Measurements from ENCODE around the gene OAF. TPM values are rescaled to one million over a fixed set of nuclear protein-coding genes. Genes with fewer than 3 reads are reported as not detected.

Gene OAF
- total RNA-seq, 2 donors from 2014 or later, result 44.1 to 82.6 TPM

DNA sequence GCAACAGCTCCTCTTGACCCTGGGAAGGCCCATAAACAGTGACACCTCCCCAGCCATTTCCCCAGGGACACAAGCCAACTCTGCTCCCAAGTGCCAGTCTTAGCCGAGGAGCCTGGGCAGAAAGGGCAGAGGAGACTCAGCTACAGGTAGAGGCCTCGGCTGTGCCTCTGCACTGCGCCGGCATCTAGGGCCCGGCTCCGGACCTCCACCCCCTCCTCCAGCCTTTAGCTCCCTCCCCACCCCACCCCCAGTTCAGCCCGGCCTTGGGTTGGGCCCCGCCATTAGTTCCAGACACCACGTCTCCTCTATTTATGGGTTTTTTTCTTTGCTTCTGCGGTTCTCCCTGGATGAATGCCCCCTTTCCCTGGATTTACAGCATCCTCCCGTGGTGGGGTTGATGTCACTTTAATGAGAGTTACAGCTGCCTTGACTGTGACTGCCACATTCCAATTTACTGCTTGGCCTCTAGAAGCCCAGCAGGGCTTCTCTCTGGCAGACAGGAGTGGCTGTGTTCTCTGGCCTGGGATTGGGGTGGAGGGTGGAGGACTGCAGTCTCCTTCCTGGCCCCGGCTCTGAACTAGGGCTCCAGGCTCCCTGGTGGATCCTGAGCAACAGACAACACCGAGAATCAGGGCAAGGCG is 13.5 kb upstream of the OAF start:
- DNase-seq (ENCODE audit: low spot score), result peak; percentile 78
- intact Hi-C loops (cut with DNase I), result no loop called here

DNA sequence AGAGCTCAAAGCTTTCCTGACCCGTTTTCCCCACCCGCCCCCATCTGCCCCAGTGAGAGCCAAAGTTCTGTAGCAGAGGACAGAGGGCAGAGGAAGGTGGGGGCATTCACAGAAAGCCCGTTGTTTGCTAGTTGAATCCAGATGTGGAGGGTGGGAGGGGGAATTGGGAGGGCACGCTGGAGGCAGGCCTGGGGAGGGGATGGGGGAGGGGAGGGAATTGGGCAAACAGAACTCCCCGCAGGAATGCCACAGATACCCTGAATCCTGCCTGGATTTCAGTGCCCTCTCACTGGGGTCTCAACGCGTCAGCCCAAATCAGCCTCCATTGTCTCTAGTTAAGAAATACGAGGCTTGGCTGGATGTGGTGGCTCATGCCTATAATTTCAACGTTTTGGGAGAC is 12.9 kb upstream of the OAF start:
- DNase-seq (ENCODE audit: low spot score), result peak; percentile 20
- intact Hi-C loops (cut with DNase I), result no loop called here

GRCh38 chr11:120198403-120198786 is 12.4 kb upstream of the OAF start:
- intact Hi-C loops (cut with DNase I), result no loop called here
- DNase-seq (ENCODE audit: low spot score), result peak; percentile 29

GRCh38 chr11:120198787-120199469 is 11.9 kb upstream of the OAF start:
- peak; percentile 59 for DNase-seq (ENCODE audit: low spot score)
- intact Hi-C loops (cut with DNase I), result no loop called here

DNA sequence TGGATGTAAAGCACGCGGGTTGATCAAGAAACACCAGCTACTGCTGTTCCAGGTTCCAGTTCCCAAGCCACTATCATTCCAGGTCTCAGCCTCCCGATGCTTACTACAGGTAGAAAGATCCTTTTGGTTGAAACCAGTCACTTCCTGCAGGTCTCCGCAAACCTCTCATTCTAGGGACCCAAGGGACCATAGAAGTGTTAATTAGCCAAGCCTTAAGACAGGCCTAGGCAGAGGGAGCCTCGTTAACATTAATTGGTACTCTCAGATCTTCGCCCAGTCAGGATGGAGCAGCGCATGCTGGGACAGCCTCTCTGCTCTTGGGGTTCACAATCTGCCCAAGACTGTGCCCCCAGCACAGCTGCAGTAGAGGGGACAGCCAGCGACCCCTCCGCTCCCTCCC is 11.2 kb upstream of the OAF start:
- intact Hi-C loops (cut with DNase I), result no loop called here
- DNase-seq (ENCODE audit: low spot score), result peak; percentile 52

DNA sequence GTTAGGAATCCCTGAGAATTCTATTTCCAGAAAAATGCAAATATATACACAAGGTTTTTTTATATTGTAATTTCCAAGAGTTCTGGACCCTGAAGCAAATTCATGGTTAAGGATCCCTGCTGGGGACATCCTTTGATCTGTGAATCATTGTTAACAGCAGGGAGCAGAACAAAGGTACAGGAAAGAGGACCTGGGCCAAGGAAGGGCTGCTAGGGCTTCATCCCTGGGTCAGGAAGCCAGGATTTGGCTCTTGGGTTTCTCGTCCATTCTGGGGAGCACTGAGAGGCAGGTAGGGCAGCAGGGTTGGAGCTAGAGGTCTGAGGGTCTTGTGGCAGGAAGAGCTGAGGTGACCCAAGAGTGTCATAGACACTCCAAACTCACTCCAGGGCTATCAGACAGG is 10.2 kb upstream of the OAF start:
- intact Hi-C loops (cut with DNase I), result no loop called here
- peak; percentile 3 for DNase-seq (ENCODE audit: low spot score)

- intact Hi-C loops (cut with DNase I), result no loop called here
- no peak for DNase-seq (ENCODE audit: low spot score)
Observed at GRCh38 chr11:120201653-120202052, 9.2 kb upstream of the OAF start.

DNA sequence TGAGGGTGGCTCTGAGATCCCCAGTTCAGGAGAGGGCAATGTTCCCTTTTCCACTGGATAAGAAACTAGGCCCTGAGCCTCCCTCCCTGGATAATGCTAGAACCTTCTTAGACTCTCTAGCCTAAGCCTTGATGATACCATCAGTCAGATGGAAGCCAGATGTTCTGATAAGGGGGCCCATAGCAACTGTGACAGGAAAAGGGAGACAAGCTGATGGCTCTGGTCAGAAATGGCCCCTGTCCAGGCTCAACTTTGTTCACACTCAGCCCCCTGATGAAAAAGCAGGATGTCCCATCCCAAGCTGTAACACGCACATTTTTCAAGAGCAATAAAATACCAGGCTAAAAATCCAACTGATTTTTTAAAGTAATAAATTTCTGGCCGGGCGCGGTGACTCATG is 7.2 kb upstream of the OAF start:
- DNase-seq (ENCODE audit: low spot score), result no peak
- intact Hi-C loops (cut with DNase I), result no loop called here

- no peak for DNase-seq (ENCODE audit: low spot score)
- intact Hi-C loops (cut with DNase I), result no loop called here
Observed at GRCh38 chr11:120205596-120206161, 5.2 kb upstream of the OAF start.

DNA sequence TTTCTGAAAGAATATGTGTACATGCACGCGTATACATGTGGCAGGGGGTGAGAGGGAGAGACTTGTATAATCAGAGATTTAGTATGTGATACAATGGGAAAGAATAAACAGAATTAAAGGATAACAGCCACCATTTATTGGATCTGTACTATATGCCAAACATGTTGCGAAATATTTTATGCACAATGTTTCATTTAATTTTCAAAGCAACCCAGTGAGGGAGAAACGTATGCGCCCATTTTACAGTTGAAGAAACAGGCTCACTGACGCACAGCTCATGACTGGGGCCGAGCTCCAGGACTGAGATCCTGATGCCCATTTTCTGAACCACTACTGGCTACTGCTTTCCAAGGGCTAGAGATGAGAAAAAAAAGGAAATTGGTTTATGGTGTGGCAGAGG is 3.3 kb upstream of the OAF start:
- intact Hi-C loops (cut with DNase I), result no loop called here
- no peak for DNase-seq (ENCODE audit: low spot score)

DNA sequence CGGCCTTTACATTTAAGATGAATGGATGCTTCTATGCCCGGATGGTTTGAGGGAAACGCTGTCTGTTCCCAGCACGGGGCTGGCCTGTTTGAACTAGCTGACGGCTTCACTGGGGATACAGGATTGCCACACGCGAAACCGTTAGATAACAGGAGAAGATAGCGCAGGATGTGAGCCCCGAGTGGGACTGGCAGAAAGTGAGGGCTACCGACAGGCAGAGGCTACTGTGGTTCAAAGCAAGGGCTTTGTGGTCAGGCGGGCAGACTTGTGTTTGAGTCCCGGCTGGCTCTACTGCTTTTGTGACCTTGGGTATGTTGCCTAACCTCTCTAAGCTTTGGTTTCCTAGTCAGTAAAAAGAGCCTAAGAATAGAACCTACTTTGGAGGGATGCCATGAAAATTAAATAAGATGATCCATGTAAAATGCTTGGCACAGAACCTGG is 2.8 kb upstream of the OAF start:
- intact Hi-C loops (cut with DNase I), result no loop called here
- no peak for DNase-seq (ENCODE audit: low spot score)

DNA sequence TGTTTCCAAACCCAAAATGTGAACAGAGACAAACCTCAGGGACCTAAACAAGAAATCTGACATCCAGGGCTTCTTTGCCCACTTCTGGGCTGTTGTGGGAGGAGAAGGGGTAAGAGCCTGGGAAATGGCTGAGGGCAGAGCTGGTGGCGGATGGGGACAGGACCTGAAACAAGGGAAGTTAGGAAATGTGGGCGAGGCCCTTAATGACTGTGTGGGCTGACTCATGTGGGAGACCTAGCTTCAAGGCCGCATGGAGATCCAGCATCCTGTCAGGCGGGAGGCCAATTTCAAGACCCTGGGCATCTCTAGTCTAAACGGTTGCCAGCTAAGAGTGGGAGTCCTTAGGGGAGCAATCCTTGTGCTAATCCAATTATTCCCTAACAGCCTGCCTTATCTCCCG is 2.1 kb upstream of the OAF start:
- intact Hi-C loops (cut with DNase I), result no loop called here
- no peak for DNase-seq (ENCODE audit: low spot score)

DNA sequence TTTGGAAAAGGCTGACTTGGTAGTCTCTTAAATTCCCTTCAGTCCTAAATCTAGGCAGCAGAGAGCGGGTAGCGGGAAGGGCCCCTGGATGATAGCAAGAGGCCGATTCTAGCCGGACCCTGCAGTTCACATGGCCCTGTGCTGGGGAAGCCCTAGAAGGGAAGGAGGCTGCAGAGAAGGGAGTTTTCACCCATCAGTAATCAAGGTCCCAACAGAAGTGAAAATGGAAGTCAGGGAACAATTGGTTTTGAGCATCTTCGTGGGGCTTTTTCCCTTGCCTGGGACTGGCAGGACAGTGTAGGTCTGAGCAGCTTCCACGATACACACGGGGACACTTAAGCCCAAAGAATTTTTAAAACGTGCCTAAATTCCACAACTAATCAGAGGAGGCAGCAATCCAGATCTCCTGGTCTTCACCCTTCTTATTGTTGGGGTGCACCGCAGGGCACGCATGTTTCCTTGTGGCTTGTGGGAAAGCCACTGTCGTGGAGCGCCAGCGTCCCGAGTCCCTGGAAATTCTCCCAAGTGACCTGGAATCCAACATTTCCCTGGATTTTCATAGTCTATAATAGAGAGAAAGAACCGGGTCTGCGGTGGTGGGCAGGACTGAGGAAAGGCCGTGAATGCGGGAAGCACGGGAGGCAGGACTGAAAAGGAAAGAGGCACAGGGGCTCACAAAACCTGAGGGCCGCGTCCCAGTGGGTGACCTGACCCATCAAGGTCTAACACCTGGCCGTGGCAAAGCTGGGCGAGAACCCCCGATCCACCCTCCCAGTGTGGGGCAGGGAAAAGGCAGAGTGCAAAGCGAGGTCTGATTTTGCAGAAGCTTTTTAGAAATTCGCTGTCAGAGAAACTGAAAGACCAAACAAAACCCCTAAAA is 846 bp upstream of the OAF start:
- no peak for DNase-seq (ENCODE audit: low spot score)
- intact Hi-C loops (cut with DNase I), result no loop called here

GRCh38 chr11:120211522-120212258 is 858 bp downstream of the OAF start:
- DNase-seq (ENCODE audit: low spot score), result no peak
- intact Hi-C loops (cut with DNase I), result no loop called here

DNA sequence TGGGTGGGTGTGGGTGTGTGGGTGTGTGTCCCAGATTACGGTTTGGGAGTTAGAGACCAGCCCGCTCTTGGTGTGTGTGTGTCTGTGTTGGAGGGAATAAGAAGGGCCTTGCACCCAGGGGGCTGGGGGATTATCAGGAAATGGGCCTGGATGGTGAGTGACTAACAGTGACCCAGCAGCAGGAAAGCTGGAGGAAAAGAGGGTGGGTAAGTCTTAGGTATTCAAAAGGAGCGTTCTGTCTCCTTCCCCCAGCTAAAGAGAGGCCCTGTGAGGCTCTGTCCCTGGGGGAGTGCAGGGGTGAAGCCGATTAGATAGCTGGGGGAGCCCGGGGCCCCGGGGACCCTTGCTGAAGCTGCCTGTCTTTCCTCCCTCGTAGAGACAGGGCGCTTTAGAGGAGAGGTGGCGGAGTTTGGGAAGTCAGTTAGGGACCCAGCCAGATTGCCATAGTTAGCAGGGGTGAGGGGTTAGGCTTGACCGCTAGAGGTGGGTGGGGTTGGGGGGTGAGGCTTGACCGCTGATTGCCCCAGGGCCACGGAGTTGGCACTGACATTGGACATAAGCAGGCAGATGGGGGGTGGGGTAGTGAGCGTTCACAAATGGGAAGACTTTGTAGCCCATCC is 1.5 kb downstream of the OAF start:
- no peak for DNase-seq (ENCODE audit: low spot score)
- intact Hi-C loops (cut with DNase I), result no loop called here

GRCh38 chr11:120212926-120213325 is 2.1 kb downstream of the OAF start:
- DNase-seq (ENCODE audit: low spot score), result no peak
- intact Hi-C loops (cut with DNase I), result no loop called here

DNA sequence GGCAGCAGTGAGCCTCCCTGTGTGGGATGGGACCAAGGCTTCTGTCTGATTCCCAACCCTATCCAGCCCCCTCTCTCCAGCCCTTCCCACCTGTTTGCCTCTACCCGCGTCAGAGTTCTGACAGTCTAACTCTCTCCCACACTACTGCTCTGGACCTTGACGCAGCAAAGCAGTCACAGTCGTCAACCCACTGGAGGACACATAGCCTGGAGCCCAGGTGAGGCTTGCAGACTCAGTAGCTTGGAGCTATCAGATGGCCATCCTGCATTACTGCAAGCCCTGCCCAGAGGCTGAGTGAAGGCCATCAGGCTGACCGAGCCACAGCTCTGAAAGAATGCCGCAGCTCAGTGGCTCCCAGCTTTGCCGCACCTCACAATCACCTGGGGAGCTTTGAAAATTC is 3.7 kb downstream of the OAF start:
- DNase-seq (ENCODE audit: low spot score), result no peak
- intact Hi-C loops (cut with DNase I), result no loop called here

- intact Hi-C loops (cut with DNase I), result no loop called here
- peak; percentile 89 for DNase-seq (ENCODE audit: low spot score)
Observed at GRCh38 chr11:120215634-120216033, 4.8 kb downstream of the OAF start.

All from posterior vena cava (tissue), 2 donors.